Measurements from ENCODE around the gene TSPAN19.

- TF ChIP-seq ZNF274 (CRISPR knock-in tag; IDR thresholded peaks at IDR 0.05), result no peak
- TF ChIP-seq DNMT3B (CRISPR knock-in tag; conservative IDR thresholded peaks at IDR 0.05), result no peak
- TF ChIP-seq CTCF (CRISPR knock-in tag; IDR thresholded peaks at IDR 0.05), result no peak
- TF ChIP-seq, protein P1, sequence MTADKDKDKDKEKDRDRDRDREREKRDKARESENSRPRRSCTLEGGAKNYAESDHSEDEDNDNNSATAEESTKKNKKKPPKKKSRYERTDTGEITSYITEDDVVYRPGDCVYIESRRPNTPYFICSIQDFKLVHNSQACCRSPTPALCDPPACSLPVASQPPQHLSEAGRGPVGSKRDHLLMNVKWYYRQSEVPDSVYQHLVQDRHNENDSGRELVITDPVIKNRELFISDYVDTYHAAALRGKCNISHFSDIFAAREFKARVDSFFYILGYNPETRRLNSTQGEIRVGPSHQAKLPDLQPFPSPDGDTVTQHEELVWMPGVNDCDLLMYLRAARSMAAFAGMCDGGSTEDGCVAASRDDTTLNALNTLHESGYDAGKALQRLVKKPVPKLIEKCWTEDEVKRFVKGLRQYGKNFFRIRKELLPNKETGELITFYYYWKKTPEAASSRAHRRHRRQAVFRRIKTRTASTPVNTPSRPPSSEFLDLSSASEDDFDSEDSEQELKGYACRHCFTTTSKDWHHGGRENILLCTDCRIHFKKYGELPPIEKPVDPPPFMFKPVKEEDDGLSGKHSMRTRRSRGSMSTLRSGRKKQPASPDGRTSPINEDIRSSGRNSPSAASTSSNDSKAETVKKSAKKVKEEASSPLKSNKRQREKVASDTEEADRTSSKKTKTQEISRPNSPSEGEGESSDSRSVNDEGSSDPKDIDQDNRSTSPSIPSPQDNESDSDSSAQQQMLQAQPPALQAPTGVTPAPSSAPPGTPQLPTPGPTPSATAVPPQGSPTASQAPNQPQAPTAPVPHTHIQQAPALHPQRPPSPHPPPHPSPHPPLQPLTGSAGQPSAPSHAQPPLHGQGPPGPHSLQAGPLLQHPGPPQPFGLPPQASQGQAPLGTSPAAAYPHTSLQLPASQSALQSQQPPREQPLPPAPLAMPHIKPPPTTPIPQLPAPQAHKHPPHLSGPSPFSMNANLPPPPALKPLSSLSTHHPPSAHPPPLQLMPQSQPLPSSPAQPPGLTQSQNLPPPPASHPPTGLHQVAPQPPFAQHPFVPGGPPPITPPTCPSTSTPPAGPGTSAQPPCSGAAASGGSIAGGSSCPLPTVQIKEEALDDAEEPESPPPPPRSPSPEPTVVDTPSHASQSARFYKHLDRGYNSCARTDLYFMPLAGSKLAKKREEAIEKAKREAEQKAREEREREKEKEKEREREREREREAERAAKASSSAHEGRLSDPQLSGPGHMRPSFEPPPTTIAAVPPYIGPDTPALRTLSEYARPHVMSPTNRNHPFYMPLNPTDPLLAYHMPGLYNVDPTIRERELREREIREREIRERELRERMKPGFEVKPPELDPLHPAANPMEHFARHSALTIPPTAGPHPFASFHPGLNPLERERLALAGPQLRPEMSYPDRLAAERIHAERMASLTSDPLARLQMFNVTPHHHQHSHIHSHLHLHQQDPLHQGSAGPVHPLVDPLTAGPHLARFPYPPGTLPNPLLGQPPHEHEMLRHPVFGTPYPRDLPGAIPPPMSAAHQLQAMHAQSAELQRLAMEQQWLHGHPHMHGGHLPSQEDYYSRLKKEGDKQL (CRISPR knock-in tag; IDR thresholded peaks at IDR 0.05; ENCODE audit: low read depth), result no peak
- no peak for TF ChIP-seq ZNF296 (CRISPR knock-in tag; conservative IDR thresholded peaks at IDR 0.05)
- no peak for TF ChIP-seq SMARCE1 (IDR thresholded peaks at IDR 0.05; ENCODE audit: borderline replicate concordance)
- TF ChIP-seq, protein P2, sequence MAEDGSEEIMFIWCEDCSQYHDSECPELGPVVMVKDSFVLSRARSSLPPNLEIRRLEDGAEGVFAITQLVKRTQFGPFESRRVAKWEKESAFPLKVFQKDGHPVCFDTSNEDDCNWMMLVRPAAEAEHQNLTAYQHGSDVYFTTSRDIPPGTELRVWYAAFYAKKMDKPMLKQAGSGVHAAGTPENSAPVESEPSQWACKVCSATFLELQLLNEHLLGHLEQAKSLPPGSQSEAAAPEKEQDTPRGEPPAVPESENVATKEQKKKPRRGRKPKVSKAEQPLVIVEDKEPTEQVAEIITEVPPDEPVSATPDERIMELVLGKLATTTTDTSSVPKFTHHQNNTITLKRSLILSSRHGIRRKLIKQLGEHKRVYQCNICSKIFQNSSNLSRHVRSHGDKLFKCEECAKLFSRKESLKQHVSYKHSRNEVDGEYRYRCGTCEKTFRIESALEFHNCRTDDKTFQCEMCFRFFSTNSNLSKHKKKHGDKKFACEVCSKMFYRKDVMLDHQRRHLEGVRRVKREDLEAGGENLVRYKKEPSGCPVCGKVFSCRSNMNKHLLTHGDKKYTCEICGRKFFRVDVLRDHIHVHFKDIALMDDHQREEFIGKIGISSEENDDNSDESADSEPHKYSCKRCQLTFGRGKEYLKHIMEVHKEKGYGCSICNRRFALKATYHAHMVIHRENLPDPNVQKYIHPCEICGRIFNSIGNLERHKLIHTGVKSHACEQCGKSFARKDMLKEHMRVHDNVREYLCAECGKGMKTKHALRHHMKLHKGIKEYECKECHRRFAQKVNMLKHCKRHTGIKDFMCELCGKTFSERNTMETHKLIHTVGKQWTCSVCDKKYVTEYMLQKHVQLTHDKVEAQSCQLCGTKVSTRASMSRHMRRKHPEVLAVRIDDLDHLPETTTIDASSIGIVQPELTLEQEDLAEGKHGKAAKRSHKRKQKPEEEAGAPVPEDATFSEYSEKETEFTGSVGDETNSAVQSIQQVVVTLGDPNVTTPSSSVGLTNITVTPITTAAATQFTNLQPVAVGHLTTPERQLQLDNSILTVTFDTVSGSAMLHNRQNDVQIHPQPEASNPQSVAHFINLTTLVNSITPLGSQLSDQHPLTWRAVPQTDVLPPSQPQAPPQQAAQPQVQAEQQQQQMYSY (CRISPR knock-in tag; IDR thresholded peaks at IDR 0.05), result no peak
- TF ChIP-seq TAF1 (CRISPR knock-in tag; IDR thresholded peaks at IDR 0.05), result no peak
- no peak for TF ChIP-seq BRCA1 (CRISPR knock-in tag; IDR thresholded peaks at IDR 0.05)
- no peak for TF ChIP-seq TBL1XR1 (IDR thresholded peaks at IDR 0.05; ENCODE audit: borderline replicate concordance, low read length, partially characterized antibody)
- TF ChIP-seq EZH2 (conservative IDR thresholded peaks at IDR 0.05; ENCODE audit: low read depth, low read length), result no peak
- no peak for TF ChIP-seq TARDBP (CRISPR knock-in tag; IDR thresholded peaks at IDR 0.05)
- no peak for TF ChIP-seq PBX2 (CRISPR knock-in tag; IDR thresholded peaks at IDR 0.05)
- TF ChIP-seq ZBTB4 (CRISPR knock-in tag; IDR thresholded peaks at IDR 0.05; ENCODE audit: borderline replicate concordance), result no peak
These were observed 35.3 kb downstream of the TSPAN19 start for GRCh38 chr12:85000729-85001128.
